Hepatocyte (in vitro differentiated cells): ENCODE measurements around the gene SENP1.

Source experiments
- EZH2 ChIP-seq: fragments of 200-600 bp; sonication (generic); IDR thresholded peaks from 2 replicates; pipeline ENCODE4 v1.6.1; 2016; ENCODE audit warnings: antibody characterized with exemption, mild to moderate bottlenecking, borderline replicate concordance
- TF ChIP-seq, protein P1 (sequence below): fragments of 200-600 bp; sonication (generic); IDR thresholded peaks from 2 replicates; pipeline ENCODE4 v1.5.1; 2016; ENCODE audit warnings: antibody characterized with exemption, mild to moderate bottlenecking; ENCODE audit not compliant: poor library complexity

DNA sequence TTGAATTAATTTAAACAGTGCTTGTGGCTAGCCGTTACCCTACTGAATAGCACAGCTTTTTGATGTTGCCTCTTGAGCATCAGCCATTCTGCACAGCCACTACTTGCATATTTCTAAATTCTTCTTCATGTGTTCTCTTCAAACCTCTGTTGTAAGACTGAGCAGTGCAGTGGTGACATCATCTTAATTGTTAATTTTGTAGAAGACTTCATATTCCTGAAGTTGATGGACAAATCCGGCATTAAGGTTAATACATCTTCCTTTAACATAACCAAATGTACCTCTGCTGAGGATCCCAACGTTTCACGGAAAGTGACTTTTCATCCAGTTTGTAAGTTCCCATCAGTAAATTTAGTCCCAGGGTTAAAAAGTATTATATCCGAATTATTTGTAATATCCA lies 25.6 kb downstream of the SENP1 start:
- TF ChIP-seq, protein P1, sequence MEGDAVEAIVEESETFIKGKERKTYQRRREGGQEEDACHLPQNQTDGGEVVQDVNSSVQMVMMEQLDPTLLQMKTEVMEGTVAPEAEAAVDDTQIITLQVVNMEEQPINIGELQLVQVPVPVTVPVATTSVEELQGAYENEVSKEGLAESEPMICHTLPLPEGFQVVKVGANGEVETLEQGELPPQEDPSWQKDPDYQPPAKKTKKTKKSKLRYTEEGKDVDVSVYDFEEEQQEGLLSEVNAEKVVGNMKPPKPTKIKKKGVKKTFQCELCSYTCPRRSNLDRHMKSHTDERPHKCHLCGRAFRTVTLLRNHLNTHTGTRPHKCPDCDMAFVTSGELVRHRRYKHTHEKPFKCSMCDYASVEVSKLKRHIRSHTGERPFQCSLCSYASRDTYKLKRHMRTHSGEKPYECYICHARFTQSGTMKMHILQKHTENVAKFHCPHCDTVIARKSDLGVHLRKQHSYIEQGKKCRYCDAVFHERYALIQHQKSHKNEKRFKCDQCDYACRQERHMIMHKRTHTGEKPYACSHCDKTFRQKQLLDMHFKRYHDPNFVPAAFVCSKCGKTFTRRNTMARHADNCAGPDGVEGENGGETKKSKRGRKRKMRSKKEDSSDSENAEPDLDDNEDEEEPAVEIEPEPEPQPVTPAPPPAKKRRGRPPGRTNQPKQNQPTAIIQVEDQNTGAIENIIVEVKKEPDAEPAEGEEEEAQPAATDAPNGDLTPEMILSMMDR: no peak
- no peak for TF ChIP-seq EZH2
